Neuronal stem cell (in vitro differentiated cells): ENCODE measurements around the gene ZNF536.
"Not testable (repeated sequence)": the region's sequence is repeated elsewhere in the genome, so short reads cannot be mapped to it uniquely, and the experiment has no call there.

ENCODE experiments used
- DNase-seq: peaks from one replicate; pipeline ENCODE4 v3.0.0-alpha.2; 2013; ENCODE audit warnings: low spot score
- H2AFZ ChIP-seq: one replicate; pipeline ENCODE4 v1.6.1; 2013; ENCODE audit warnings: mild to moderate bottlenecking, low read length, inconsistent platforms
- H2AK5ac ChIP-seq: 2 replicates; pipeline ENCODE4 v1.6.1; 2013; ENCODE audit warnings: low read depth, mild to moderate bottlenecking, inconsistent platforms, low read length, moderate library complexity, mixed read lengths
- H2BK120ac ChIP-seq: 2 replicates; pipeline ENCODE4 v1.6.1; 2013; ENCODE audit warnings: low read depth, mild to moderate bottlenecking, inconsistent platforms, low read length, moderate library complexity, mixed read lengths
- H2BK12ac ChIP-seq: one replicate; pipeline ENCODE4 v1.6.1; 2013; ENCODE audit warnings: low read length, inconsistent platforms
- H2BK15ac ChIP-seq: 2 replicates; pipeline ENCODE4 v1.6.1; 2013; ENCODE audit warnings: mild to moderate bottlenecking, low read length, inconsistent platforms, mixed read lengths
- H2BK5ac ChIP-seq: one replicate; pipeline ENCODE4 v1.6.1; 2013; ENCODE audit warnings: inconsistent platforms, mild to moderate bottlenecking, low read length, moderate library complexity
- H3K14ac ChIP-seq: one replicate; pipeline ENCODE4 v1.6.1; 2013; ENCODE audit warnings: low read length, inconsistent platforms
- H3K18ac ChIP-seq: 2 replicates; pipeline ENCODE4 v1.6.1; 2013; ENCODE audit warnings: low read length, inconsistent platforms
- H3K23ac ChIP-seq: 2 replicates; pipeline ENCODE4 v1.6.1; 2013; ENCODE audit warnings: low read depth, mild to moderate bottlenecking, mixed read lengths, low read length, inconsistent platforms; ENCODE audit not compliant: poor library complexity
- H3K27ac ChIP-seq: replicated peaks from 3 replicates; pipeline ENCODE4 v1.5.1; 2013; ENCODE audit warnings: low read length, inconsistent platforms
- H3K27me3 ChIP-seq, 3 experiments: 2 replicates each; pipeline ENCODE4 v1.6.1; 2013; ENCODE audit warnings: low read length in 3 of 3, mild to moderate bottlenecking in 2 of 3, inconsistent platforms in 1 of 3, low read depth in 1 of 3, mixed read lengths in 1 of 3, moderate library complexity in 1 of 3; ENCODE audit not compliant: control insufficient read depth in 3 of 3, insufficient read depth in 3 of 3
- H3K36me3 ChIP-seq, 2 donors: replicated peaks in 1 of 2; 2 replicates each; pipeline ENCODE4 v1.6.1; 2013; ENCODE audit warnings: low read length in 2 of 2; ENCODE audit not compliant: control insufficient read depth in 2 of 2, insufficient read depth in 2 of 2
- H3K4ac ChIP-seq: 2 replicates; pipeline ENCODE4 v1.6.1; 2013; ENCODE audit warnings: inconsistent platforms, mild to moderate bottlenecking, low read length, moderate library complexity
- H3K4me1 ChIP-seq, 2 donors: 1 replicate in 1 of 2; 2 replicates in 1 of 2; pipeline ENCODE4 v1.6.1; 2013; ENCODE audit warnings: low read length in 2 of 2, low read depth in 1 of 2; ENCODE audit not compliant: control insufficient read depth in 2 of 2, insufficient read depth in 1 of 2
- H3K4me2 ChIP-seq: one replicate; pipeline ENCODE4 v1.6.1; 2013; ENCODE audit warnings: mild to moderate bottlenecking, low read length, inconsistent platforms; ENCODE audit not compliant: insufficient read depth, poor library complexity, severe bottlenecking
- H3K4me3 ChIP-seq, 2 donors: 2 replicates each; pipeline ENCODE4 v1.5.1; 2013; ENCODE audit warnings: low read length in 2 of 2, mild to moderate bottlenecking in 2 of 2, inconsistent platforms in 1 of 2, moderate library complexity in 1 of 2
- H3K79me1 ChIP-seq: one replicate; pipeline ENCODE4 v1.6.1; 2013; ENCODE audit warnings: low read depth, mild to moderate bottlenecking, inconsistent platforms, low read length, moderate library complexity
- H3K9ac ChIP-seq: one replicate; pipeline ENCODE4 v1.6.1; 2013; ENCODE audit warnings: mild to moderate bottlenecking, low read depth, low read length, inconsistent platforms; ENCODE audit not compliant: poor library complexity
- H3K9me3 ChIP-seq, 2 donors: replicated peaks in 1 of 2; 2 replicates each; pipeline versions ENCODE3 to v1.6.1; 2013; ENCODE audit warnings: low read length in 2 of 2, mild to moderate bottlenecking in 2 of 2, inconsistent platforms in 1 of 2, low read depth in 1 of 2, mixed read lengths in 1 of 2, moderate library complexity in 1 of 2; ENCODE audit not compliant: control insufficient read depth in 2 of 2, insufficient read depth in 1 of 2
- H4K8ac ChIP-seq: one replicate; pipeline ENCODE4 v1.6.1; 2013; ENCODE audit warnings: low read depth, mild to moderate bottlenecking, inconsistent platforms, low read length, moderate library complexity
- H4K91ac ChIP-seq: one replicate; pipeline ENCODE4 v1.6.1; 2013; ENCODE audit warnings: low read length, low read depth, mild to moderate bottlenecking, inconsistent platforms; ENCODE audit not compliant: poor library complexity
- WGBS, 2 donors: extraction: QIAGEN DNeasy Blood & Tissue Kit; methylation state at CpG; one replicate each; pipeline ENCODE4 v1.1.7; 2013; ENCODE audit warnings: missing lambda C conversion rate in 2 of 2, mixed read lengths in 1 of 2; ENCODE audit not compliant: insufficient read length in 2 of 2, insufficient replicate concordance in 1 of 2; ENCODE audit errors: extremely low coverage in 2 of 2; 5-methylcytosine and 5-hydroxymethylcytosine counted together

ZNF536 gene

DNA sequence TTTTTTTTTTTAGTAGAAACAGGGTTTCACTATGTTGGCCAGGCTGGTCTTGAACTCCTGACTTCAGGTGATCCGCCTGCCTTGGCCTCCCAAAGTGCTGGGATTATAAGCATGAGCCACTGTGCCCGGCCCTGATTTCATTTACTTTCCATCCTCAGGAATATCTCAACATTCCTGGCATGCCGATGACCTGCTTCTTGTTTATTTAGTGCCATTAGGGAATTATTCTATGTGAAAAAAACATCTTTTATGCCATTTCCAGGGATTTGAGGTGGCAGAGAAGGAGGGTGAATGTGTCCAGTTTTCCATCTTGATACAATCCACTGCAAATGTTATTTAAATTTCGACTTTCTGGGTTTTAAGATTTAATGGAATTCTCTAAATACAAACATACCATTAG, 45.0 kb downstream of the ZNF536 start:
- not testable (repeated sequence) for H3K36me3 ChIP-seq, H2BK15ac ChIP-seq, H2BK120ac ChIP-seq, H2BK12ac ChIP-seq, H3K9me3 ChIP-seq, H2AFZ ChIP-seq, H3K14ac ChIP-seq, DNase-seq, H3K4me3 ChIP-seq, H3K4me1 ChIP-seq, H3K18ac ChIP-seq, H3K79me1 ChIP-seq, H3K4me2 ChIP-seq, H4K91ac ChIP-seq, H4K8ac ChIP-seq, H3K23ac ChIP-seq, H2AK5ac ChIP-seq, H2BK5ac ChIP-seq, H3K27ac ChIP-seq, H3K9ac ChIP-seq, H3K4ac ChIP-seq, H3K27me3 ChIP-seq
- no CpG with 5 or more reads among the region's 4 CpGs for WGBS, 2 donors

DNA sequence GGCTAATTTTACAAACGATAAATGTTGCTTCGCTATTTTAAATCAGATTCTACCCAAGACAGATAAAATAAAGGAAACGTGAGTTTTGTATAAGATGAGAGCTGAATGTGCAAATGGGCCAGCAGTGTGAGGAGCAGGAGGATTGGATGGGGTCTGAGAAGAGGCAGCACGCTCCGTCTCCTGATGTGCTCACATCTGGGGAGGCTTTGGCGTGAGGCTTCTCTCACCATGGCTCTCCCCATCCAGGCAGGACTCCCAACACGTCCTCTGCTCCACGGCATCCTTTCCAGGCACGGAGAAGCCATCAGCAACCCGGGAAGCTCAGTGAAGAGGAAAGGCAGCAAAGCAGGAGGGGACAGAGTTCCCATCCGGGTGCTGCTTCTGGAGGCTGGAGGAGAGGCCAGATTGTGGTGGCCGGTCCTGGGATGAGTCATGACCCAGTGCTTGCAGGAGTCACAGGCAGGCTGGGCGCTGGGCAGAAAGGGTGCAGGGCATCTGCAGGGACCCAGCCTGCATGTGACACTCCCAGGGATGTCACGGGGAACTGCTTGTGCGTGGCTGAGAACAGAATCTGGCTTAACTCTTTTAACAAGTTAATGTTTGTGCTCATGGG, 47.5 kb downstream of the ZNF536 start:
- no peak overlapping the region for H4K8ac ChIP-seq
- H3K9ac ChIP-seq, result no peak overlapping the region
- H2BK120ac ChIP-seq, result no peak overlapping the region
- H3K79me1 ChIP-seq, result no peaks in the 10 kb centered on the region
- H3K4ac ChIP-seq, result no peak overlapping the region
- H3K9me3 ChIP-seq, result no peaks in the 10 kb centered on the region
- no peak overlapping the region for H3K14ac ChIP-seq
- H2AK5ac ChIP-seq, result no peak overlapping the region
- H2BK15ac ChIP-seq, result no peak overlapping the region
- H3K4me2 ChIP-seq, result no peak overlapping the region
- no peak overlapping the region for H2BK12ac ChIP-seq
- DNase-seq, result no peak
- no peak overlapping the region for H3K23ac ChIP-seq
- H3K27ac ChIP-seq, result no peak overlapping the region
- no CpG with 5 or more reads among the region's 15 CpGs for WGBS, 2 donors
- H4K91ac ChIP-seq, result no peak overlapping the region
- no peak overlapping the region for H2AFZ ChIP-seq
- no peak overlapping the region for H3K4me3 ChIP-seq
- no peaks in the 10 kb centered on the region for H3K27me3 ChIP-seq
- no peak overlapping the region for H3K18ac ChIP-seq
- no peak overlapping the region for H2BK5ac ChIP-seq
- no peaks in the 10 kb centered on the region for H3K4me1 ChIP-seq
- H3K36me3 ChIP-seq, result no peaks in the 10 kb centered on the region

DNA sequence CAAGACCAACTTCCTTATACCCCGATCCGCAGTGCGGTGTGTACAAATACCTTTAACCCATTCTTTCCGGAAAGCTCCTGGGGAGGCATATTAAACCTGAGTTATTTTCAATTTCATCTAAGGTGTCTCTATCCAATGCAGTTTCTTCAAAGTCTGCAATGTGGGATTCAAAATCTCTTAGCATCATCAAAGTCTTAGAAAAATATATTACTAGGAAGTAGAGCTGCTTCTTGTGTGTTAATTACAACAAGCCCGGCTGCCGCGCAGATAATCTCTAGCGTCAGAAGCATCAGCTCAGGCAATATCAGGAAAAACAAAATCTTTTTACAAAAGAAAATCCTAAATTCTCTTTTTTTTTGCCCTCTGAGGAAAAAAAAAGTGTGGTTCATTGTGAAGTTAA, 48.1 kb downstream of the ZNF536 start:
- Histone ChIP-seq H2BK120ac (no peak overlapping the region), H4K8ac (no peak overlapping the region), H4K91ac (no peak overlapping the region), H3K27me3 (no peaks in the 10 kb centered on the region), H2AK5ac (no peak overlapping the region), H2BK5ac (no peak overlapping the region), H3K4me3 (no peak overlapping the region), H3K79me1 (no peaks in the 10 kb centered on the region), H3K14ac (no peak overlapping the region), H3K9ac (no peak overlapping the region), H2AFZ (no peak overlapping the region), H3K4me2 (no peak overlapping the region), H3K27ac (no peak overlapping the region), H2BK15ac (no peak overlapping the region), H3K18ac (no peak overlapping the region), H3K4ac (no peak overlapping the region), H2BK12ac (no peak overlapping the region), H3K23ac (no peak overlapping the region), H3K4me1 (no peaks in the 10 kb centered on the region), H3K9me3 (no peaks in the 10 kb centered on the region), H3K36me3 (no peaks in the 10 kb centered on the region)
- no peak for DNase-seq
- no CpG with 5 or more reads among the region's 8 CpGs for WGBS, 2 donors

DNA sequence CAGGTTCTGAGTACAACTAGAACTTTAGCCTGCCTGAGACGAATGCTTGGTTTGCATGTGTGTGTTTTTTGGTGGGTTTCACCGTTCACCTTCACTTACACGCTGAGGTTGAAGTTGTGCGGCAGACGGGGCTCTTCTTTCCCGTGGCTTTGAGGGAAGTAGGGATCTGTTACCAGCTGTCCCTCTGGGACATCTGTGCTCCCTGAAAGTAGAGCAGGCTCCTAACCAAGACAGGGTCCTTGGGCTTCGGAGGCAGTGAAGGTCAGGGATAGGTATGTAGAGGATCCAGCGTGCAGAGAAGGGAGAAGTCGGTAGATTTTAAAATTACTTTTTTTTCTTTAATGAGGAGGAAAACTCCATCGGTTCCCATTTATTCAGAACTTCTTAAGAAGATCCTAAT, 48.7 kb downstream of the ZNF536 start:
- Histone ChIP-seq H2AFZ (no peak overlapping the region), H3K4me3 (no peak overlapping the region), H2BK120ac (no peak overlapping the region), H2BK5ac (no peak overlapping the region), H3K79me1 (no peaks in the 10 kb centered on the region), H3K9ac (no peak overlapping the region), H3K36me3 (no peaks in the 10 kb centered on the region), H3K9me3 (no peaks in the 10 kb centered on the region), H2BK12ac (peak overlapping the region; percentile 79), H3K18ac (peak overlapping the region; percentile 19), H4K8ac (no peak overlapping the region), H3K27me3 (no peaks in the 10 kb centered on the region), H2BK15ac (no peak overlapping the region), H3K23ac (no peak overlapping the region), H3K27ac (no peak overlapping the region), H3K4me2 (no peak overlapping the region), H2AK5ac (no peak overlapping the region), H4K91ac (no peak overlapping the region), H3K4ac (no peak overlapping the region), H3K4me1 (no peaks in the 10 kb centered on the region), H3K14ac (no peak overlapping the region)
- DNase-seq, result no peak
- WGBS, 2 donors, result no CpG with 5 or more reads among the region's 10 CpGs
